Activated T-cell treated with anti-CD3 and anti-CD28 coated beads, Interleukin-2, amount 50 U/mL, for 24 hours (primary cell): Measurements from ENCODE around the gene COL21A1.

Experiments used
- DNase-seq: peaks from one replicate; pipeline ENCODE4 v3.0.0-alpha.2; 2020
- H3K27ac Mint-ChIP-seq: 2 replicates; pipeline ENCODE4 v1.8.0; 2020; ENCODE audit warnings: mild to moderate bottlenecking, mixed read lengths
- H3K27me3 Mint-ChIP-seq: 2 replicates; pipeline ENCODE4 v1.8.0; 2020; ENCODE audit warnings: mixed read lengths
- H3K36me3 Mint-ChIP-seq: 2 replicates; pipeline ENCODE4 v1.8.0; 2020; ENCODE audit warnings: low read depth, mixed read lengths
- H3K4me1 Mint-ChIP-seq: 2 replicates; pipeline ENCODE4 v1.8.0; 2020; ENCODE audit warnings: low read depth, mixed read lengths
- H3K4me3 Mint-ChIP-seq: 2 replicates; pipeline ENCODE4 v1.8.0; 2020; ENCODE audit warnings: mild to moderate bottlenecking, moderate library complexity, mixed read lengths
- H3K9me3 Mint-ChIP-seq: 2 replicates; pipeline ENCODE4 v1.8.0; 2020; ENCODE audit warnings: mixed read lengths

Gene COL21A1

GRCh38 chr6:56187686-56188085, 59.7 kb downstream of the COL21A1 start:
- H3K4me1 Mint-ChIP-seq, result no peaks in the 10 kb centered on the region
- H3K27me3 Mint-ChIP-seq, result no peaks in the 10 kb centered on the region
- no peak overlapping the region for H3K27ac Mint-ChIP-seq
- H3K4me3 Mint-ChIP-seq, result no peak overlapping the region
- no peak for DNase-seq
- no peaks in the 10 kb centered on the region for H3K36me3 Mint-ChIP-seq
- peaks cover 14% of the 10 kb centered on the region for H3K9me3 Mint-ChIP-seq

GRCh38 chr6:56176741-56177140, 70.6 kb downstream of the COL21A1 start:
- Mint-ChIP-seq H3K4me1 (no peaks in the 10 kb centered on the region), H3K27me3 (no peaks in the 10 kb centered on the region), H3K36me3 (no peaks in the 10 kb centered on the region), H3K4me3 (no peak overlapping the region), H3K27ac (no peak overlapping the region), H3K9me3 (peaks cover 35% of the 10 kb centered on the region)
- DNase-seq, result no peak

- Mint-ChIP-seq H3K36me3 (no peaks in the 10 kb centered on the region), H3K4me3 (no peak overlapping the region), H3K4me1 (no peaks in the 10 kb centered on the region), H3K27ac (no peak overlapping the region), H3K27me3 (no peaks in the 10 kb centered on the region), H3K9me3 (peaks cover 43% of the 10 kb centered on the region)
- no peak for DNase-seq
Observed at GRCh38 chr6:56173228-56173627, 74.2 kb downstream of the COL21A1 start.

- DNase-seq, result no peak
- H3K4me1 Mint-ChIP-seq, result no peaks in the 10 kb centered on the region
- no peak overlapping the region for H3K4me3 Mint-ChIP-seq
- H3K27ac Mint-ChIP-seq, result no peak overlapping the region
- H3K27me3 Mint-ChIP-seq, result no peaks in the 10 kb centered on the region
- no peaks in the 10 kb centered on the region for H3K36me3 Mint-ChIP-seq
- peaks cover 46% of the 10 kb centered on the region for H3K9me3 Mint-ChIP-seq
Observed at GRCh38 chr6:56172144-56172543, 75.2 kb downstream of the COL21A1 start.

- H3K4me3 Mint-ChIP-seq, result no peak overlapping the region
- H3K27me3 Mint-ChIP-seq, result no peaks in the 10 kb centered on the region
- H3K27ac Mint-ChIP-seq, result no peak overlapping the region
- DNase-seq, result no peak
- no peaks in the 10 kb centered on the region for H3K4me1 Mint-ChIP-seq
- peaks cover 32% of the 10 kb centered on the region for H3K9me3 Mint-ChIP-seq
- no peaks in the 10 kb centered on the region for H3K36me3 Mint-ChIP-seq
Observed at GRCh38 chr6:56169366-56169765, 78.0 kb downstream of the COL21A1 start.

GRCh38 chr6:56168596-56168995, 78.8 kb downstream of the COL21A1 start:
- Mint-ChIP-seq H3K9me3 (peaks cover 28% of the 10 kb centered on the region), H3K36me3 (no peaks in the 10 kb centered on the region), H3K27ac (no peak overlapping the region), H3K27me3 (no peaks in the 10 kb centered on the region), H3K4me1 (no peaks in the 10 kb centered on the region), H3K4me3 (no peak overlapping the region)
- no peak for DNase-seq

GRCh38 chr6:56162081-56162480, 85.3 kb downstream of the COL21A1 start:
- Mint-ChIP-seq H3K4me1 (no peaks in the 10 kb centered on the region), H3K27ac (no peak overlapping the region), H3K36me3 (no peaks in the 10 kb centered on the region), H3K27me3 (no peaks in the 10 kb centered on the region), H3K9me3 (peaks cover 5% of the 10 kb centered on the region), H3K4me3 (no peak overlapping the region)
- no peak for DNase-seq

- Mint-ChIP-seq H3K4me1 (no peaks in the 10 kb centered on the region), H3K36me3 (no peaks in the 10 kb centered on the region), H3K4me3 (no peak overlapping the region), H3K9me3 (peaks cover 5% of the 10 kb centered on the region), H3K27me3 (no peaks in the 10 kb centered on the region), H3K27ac (no peak overlapping the region)
- DNase-seq, result no peak
Observed at GRCh38 chr6:56160489-56160888, 86.9 kb downstream of the COL21A1 start.

- H3K36me3 Mint-ChIP-seq, result no peaks in the 10 kb centered on the region
- H3K9me3 Mint-ChIP-seq, result peaks cover 14% of the 10 kb centered on the region
- H3K27ac Mint-ChIP-seq, result no peak overlapping the region
- H3K4me1 Mint-ChIP-seq, result no peaks in the 10 kb centered on the region
- H3K27me3 Mint-ChIP-seq, result no peaks in the 10 kb centered on the region
- DNase-seq, result no peak
- no peak overlapping the region for H3K4me3 Mint-ChIP-seq
Observed at GRCh38 chr6:56158571-56158970, 88.8 kb downstream of the COL21A1 start.

GRCh38 chr6:56156643-56157042, 90.7 kb downstream of the COL21A1 start:
- no peak overlapping the region for H3K4me3 Mint-ChIP-seq
- H3K27ac Mint-ChIP-seq, result no peak overlapping the region
- no peaks in the 10 kb centered on the region for H3K4me1 Mint-ChIP-seq
- H3K9me3 Mint-ChIP-seq, result peaks cover 13% of the 10 kb centered on the region
- no peak for DNase-seq
- H3K27me3 Mint-ChIP-seq, result no peaks in the 10 kb centered on the region
- no peaks in the 10 kb centered on the region for H3K36me3 Mint-ChIP-seq

- H3K9me3 Mint-ChIP-seq, result peaks cover 13% of the 10 kb centered on the region
- no peaks in the 10 kb centered on the region for H3K27me3 Mint-ChIP-seq
- DNase-seq, result no peak
- no peak overlapping the region for H3K4me3 Mint-ChIP-seq
- no peak overlapping the region for H3K27ac Mint-ChIP-seq
- H3K36me3 Mint-ChIP-seq, result no peaks in the 10 kb centered on the region
- no peaks in the 10 kb centered on the region for H3K4me1 Mint-ChIP-seq
Observed at GRCh38 chr6:56155634-56156141, 91.7 kb downstream of the COL21A1 start.

GRCh38 chr6:56154076-56154475, 93.3 kb downstream of the COL21A1 start:
- Mint-ChIP-seq H3K36me3 (no peaks in the 10 kb centered on the region), H3K27me3 (no peaks in the 10 kb centered on the region), H3K9me3 (peaks cover 17% of the 10 kb centered on the region), H3K27ac (no peak overlapping the region), H3K4me3 (no peak overlapping the region), H3K4me1 (no peaks in the 10 kb centered on the region)
- DNase-seq, result no peak

- Mint-ChIP-seq H3K4me3 (no peak overlapping the region), H3K4me1 (no peaks in the 10 kb centered on the region), H3K27me3 (no peaks in the 10 kb centered on the region), H3K27ac (no peak overlapping the region), H3K9me3 (peaks cover 23% of the 10 kb centered on the region), H3K36me3 (no peaks in the 10 kb centered on the region)
- DNase-seq, result no peak
Observed at GRCh38 chr6:56152611-56153010, 94.8 kb downstream of the COL21A1 start.

GRCh38 chr6:56151609-56152224, 95.7 kb downstream of the COL21A1 start:
- Mint-ChIP-seq H3K9me3 (peaks cover 23% of the 10 kb centered on the region), H3K27me3 (no peaks in the 10 kb centered on the region), H3K4me3 (no peak overlapping the region), H3K36me3 (no peaks in the 10 kb centered on the region), H3K27ac (no peak overlapping the region), H3K4me1 (no peaks in the 10 kb centered on the region)
- no peak for DNase-seq

- Mint-ChIP-seq H3K27me3 (no peaks in the 10 kb centered on the region), H3K4me1 (no peaks in the 10 kb centered on the region), H3K4me3 (no peak overlapping the region), H3K36me3 (no peaks in the 10 kb centered on the region), H3K27ac (no peak overlapping the region), H3K9me3 (peaks cover 21% of the 10 kb centered on the region)
- DNase-seq, result no peak
Observed at GRCh38 chr6:56148488-56149186, 98.7 kb downstream of the COL21A1 start.
